Activated CD4-positive, alpha-beta T cell treated with anti-CD3 and anti-CD28 coated beads, Interleukin-2, amount 10 ng/mL, durations not matched to agents 7 days and 5 days (primary cell): ENCODE measurements around the gene AVL9. TPM values are rescaled to one million over a fixed set of nuclear protein-coding genes. Genes with fewer than 3 reads are reported as not detected.
A peak's percentile ranks its signal among the peaks of the same experiment; 100 is the strongest.
"Not testable (repeated sequence)": the region's sequence is repeated elsewhere in the genome, so short reads cannot be mapped to it uniquely, and the experiment has no call there.

Experiments
- CTCF ChIA-PET: fragments of 350-600 bp; sonication (Branson Sonifier 250); formaldehyde crosslinking; loops from one replicate; lab custom pipeline; 2021; ENCODE audit warnings: antibody characterized with exemption; lab: Charles Lee
- POLR2A ChIA-PET: fragments of 350-600 bp; sonication (Branson Sonifier 250); formaldehyde crosslinking; loops from one replicate; lab custom pipeline; 2021; ENCODE audit warnings: antibody characterized with exemption; lab: Charles Lee
- DNase-seq: peaks from one replicate; pipeline ENCODE4 v3.0.0-alpha.2; 2020
- H3K27ac Mint-ChIP-seq: one replicate; pipeline ENCODE4 v1.8.0; 2021; ENCODE audit warnings: mild to moderate bottlenecking, moderate library complexity, mixed read lengths
- H3K27me3 Mint-ChIP-seq: one replicate; pipeline ENCODE4 v1.8.0; 2021; ENCODE audit warnings: mixed read lengths
- H3K36me3 Mint-ChIP-seq: one replicate; pipeline ENCODE4 v1.8.0; 2021; ENCODE audit warnings: low read depth, mixed read lengths
- H3K4me1 Mint-ChIP-seq: one replicate; pipeline ENCODE4 v1.8.0; 2021; ENCODE audit warnings: mixed read lengths
- H3K4me3 Mint-ChIP-seq: one replicate; pipeline ENCODE4 v1.8.0; 2021; ENCODE audit warnings: mild to moderate bottlenecking, moderate library complexity, mixed read lengths
- H3K9me3 Mint-ChIP-seq: one replicate; pipeline ENCODE4 v1.8.0; 2021; ENCODE audit warnings: mixed read lengths
- total RNA-seq, 2 experiments: library from RNA; stranded (reverse); gene quantifications; one replicate each; pipeline ENCODE4 v1.2.3, GENCODE V29; 2021

Gene AVL9
- 10 to 100 TPM; 33.2 to 35.8 TPM for total RNA-seq

GRCh38 chr7:32495298-32496051 lies at the start of gene AVL9:
TSS of gene AVL9 (plus strand) at chr7:32495489. CDS start at chr7:32495710, 221 bp downstream.
- CTCF ChIA-PET = interaction anchor here (0.7 kb wide), 1 partner anchor 643 kb away, joined by 3 read pairs; no protein-coding TSS in a partner anchor

GRCh38 chr7:32447218-32447617 lies 48.1 kb upstream of the AVL9 start:
- H3K36me3 Mint-ChIP-seq = no peaks in the 10 kb centered on the region
- ChIA-PET POLR2A (no interaction called here), CTCF (no interaction called here)
- H3K9me3 Mint-ChIP-seq = peaks cover 2% of the 10 kb centered on the region
- DNase-seq = no peak
- no peaks in the 10 kb centered on the region for H3K27me3 Mint-ChIP-seq
- no peak overlapping the region for H3K27ac Mint-ChIP-seq
- H3K4me1 Mint-ChIP-seq = no peaks in the 10 kb centered on the region
- no peak overlapping the region for H3K4me3 Mint-ChIP-seq

More at GRCh38 chr7:32495298-32496051, at the start of gene AVL9:
- peaks cover 44% of the 10 kb centered on the region for H3K4me1 Mint-ChIP-seq
- H3K36me3 Mint-ChIP-seq = peaks cover 19% of the 10 kb centered on the region
- peak within 1 kb of the TSS; percentile 98 for H3K27ac Mint-ChIP-seq
- no peaks in the 10 kb centered on the region for H3K27me3 Mint-ChIP-seq
- POLR2A ChIA-PET = interaction anchor here (0.6 kb wide), 1 partner anchor 393 kb away, joined by 4 read pairs; no protein-coding TSS in a partner anchor
- H3K4me3 Mint-ChIP-seq = peak within 1 kb of the TSS; percentile 96
- no peaks in the 10 kb centered on the region for H3K9me3 Mint-ChIP-seq
- DNase-seq = peak; percentile 99

GRCh38 chr7:32453341-32454011 lies 41.8 kb upstream of the AVL9 start:
- Mint-ChIP-seq H3K9me3 (no peaks in the 10 kb centered on the region), H3K27ac (no peak overlapping the region), H3K4me1 (no peaks in the 10 kb centered on the region), H3K27me3 (peaks cover 1% of the 10 kb centered on the region), H3K36me3 (no peaks in the 10 kb centered on the region), H3K4me3 (no peak overlapping the region)
- POLR2A ChIA-PET = no interaction called here
- DNase-seq = no peak
- CTCF ChIA-PET = no interaction called here

- DNase-seq = no peak
- Mint-ChIP-seq H3K4me3 (no peak overlapping the region), H3K4me1 (no peaks in the 10 kb centered on the region), H3K36me3 (no peaks in the 10 kb centered on the region), H3K27ac (no peak overlapping the region), H3K9me3 (no peaks in the 10 kb centered on the region), H3K27me3 (peaks cover 1% of the 10 kb centered on the region)
- ChIA-PET POLR2A (no interaction called here), CTCF (interaction anchor here (0.8 kb wide), 1 partner anchor 94 kb away, joined by 3 read pairs; no protein-coding TSS in a partner anchor)
Observed at GRCh38 chr7:32458025-32458424, 37.3 kb upstream of the AVL9 start.

GRCh38 chr7:32459788-32460187 lies 35.5 kb upstream of the AVL9 start:
- Mint-ChIP-seq H3K4me3 (no peak overlapping the region), H3K36me3 (no peaks in the 10 kb centered on the region), H3K27ac (no peak overlapping the region), H3K9me3 (no peaks in the 10 kb centered on the region), H3K4me1 (no peaks in the 10 kb centered on the region), H3K27me3 (no peaks in the 10 kb centered on the region)
- no peak for DNase-seq
- ChIA-PET CTCF (interaction anchor here (0.5 kb wide), 1 partner anchor 14 kb away, joined by 3 read pairs; no protein-coding TSS in a partner anchor), POLR2A (no interaction called here)

GRCh38 chr7:32461484-32461883 lies 33.8 kb upstream of the AVL9 start:
- Mint-ChIP-seq H3K4me3 (no peak overlapping the region), H3K9me3 (no peaks in the 10 kb centered on the region), H3K27me3 (no peaks in the 10 kb centered on the region), H3K36me3 (no peaks in the 10 kb centered on the region), H3K4me1 (no peaks in the 10 kb centered on the region), H3K27ac (no peak overlapping the region)
- no peak for DNase-seq
- ChIA-PET POLR2A (no interaction called here), CTCF (no interaction called here)

- Mint-ChIP-seq H3K9me3 (no peaks in the 10 kb centered on the region), H3K27ac (no peak overlapping the region), H3K36me3 (no peaks in the 10 kb centered on the region), H3K27me3 (no peaks in the 10 kb centered on the region), H3K4me1 (no peaks in the 10 kb centered on the region), H3K4me3 (no peak overlapping the region)
- CTCF ChIA-PET = no interaction called here
- no peak for DNase-seq
- POLR2A ChIA-PET = no interaction called here
Observed at GRCh38 chr7:32462451-32462850, 32.8 kb upstream of the AVL9 start.

GRCh38 chr7:32462977-32463376 lies 32.3 kb upstream of the AVL9 start:
- Mint-ChIP-seq H3K27ac (no peak overlapping the region), H3K9me3 (no peaks in the 10 kb centered on the region), H3K36me3 (no peaks in the 10 kb centered on the region), H3K4me3 (no peak overlapping the region), H3K4me1 (no peaks in the 10 kb centered on the region), H3K27me3 (no peaks in the 10 kb centered on the region)
- no peak for DNase-seq
- POLR2A ChIA-PET = no interaction called here
- CTCF ChIA-PET = no interaction called here

GRCh38 chr7:32464641-32465416 lies 30.5 kb upstream of the AVL9 start:
- H3K4me1 Mint-ChIP-seq, DNase-seq, H3K36me3 Mint-ChIP-seq, H3K9me3 Mint-ChIP-seq, H3K4me3 Mint-ChIP-seq, H3K27ac Mint-ChIP-seq, CTCF ChIA-PET, POLR2A ChIA-PET, H3K27me3 Mint-ChIP-seq: not testable (repeated sequence)

GRCh38 chr7:32470004-32470403 lies 25.3 kb upstream of the AVL9 start:
- H3K9me3 Mint-ChIP-seq, H3K36me3 Mint-ChIP-seq: not testable (repeated sequence)

GRCh38 chr7:32470871-32471270 lies 24.4 kb upstream of the AVL9 start:
- Mint-ChIP-seq H3K4me1 (no peaks in the 10 kb centered on the region), H3K36me3 (no peaks in the 10 kb centered on the region), H3K4me3 (no peak overlapping the region), H3K27me3 (peaks cover 3% of the 10 kb centered on the region), H3K27ac (no peak overlapping the region), H3K9me3 (no peaks in the 10 kb centered on the region)
- CTCF ChIA-PET = no interaction called here
- DNase-seq = no peak
- POLR2A ChIA-PET = no interaction called here

More at GRCh38 chr7:32470004-32470403, 25.3 kb upstream of the AVL9 start:
- H3K27ac Mint-ChIP-seq, CTCF ChIA-PET, DNase-seq, H3K4me3 Mint-ChIP-seq, H3K27me3 Mint-ChIP-seq, H3K4me1 Mint-ChIP-seq, POLR2A ChIA-PET: not testable (repeated sequence)

- H3K4me3 Mint-ChIP-seq = no peak overlapping the region
- no peaks in the 10 kb centered on the region for H3K36me3 Mint-ChIP-seq
- H3K4me1 Mint-ChIP-seq = no peaks in the 10 kb centered on the region
- POLR2A ChIA-PET = no interaction called here
- no peak for DNase-seq
- H3K9me3 Mint-ChIP-seq = no peaks in the 10 kb centered on the region
- CTCF ChIA-PET = no interaction called here
- H3K27me3 Mint-ChIP-seq = peaks cover 3% of the 10 kb centered on the region
- no peak overlapping the region for H3K27ac Mint-ChIP-seq
Observed at GRCh38 chr7:32472015-32472414, 23.3 kb upstream of the AVL9 start.

GRCh38 chr7:32474008-32474407 lies 21.3 kb upstream of the AVL9 start:
- no peaks in the 10 kb centered on the region for H3K9me3 Mint-ChIP-seq
- peaks cover 3% of the 10 kb centered on the region for H3K27me3 Mint-ChIP-seq
- ChIA-PET CTCF (interaction anchor here (0.6 kb wide), 1 partner anchor 60 kb away, joined by 3 read pairs; no protein-coding TSS in a partner anchor), POLR2A (no interaction called here)
- H3K4me1 Mint-ChIP-seq = no peaks in the 10 kb centered on the region
- H3K4me3 Mint-ChIP-seq = no peak overlapping the region
- no peaks in the 10 kb centered on the region for H3K36me3 Mint-ChIP-seq
- DNase-seq = no peak
- no peak overlapping the region for H3K27ac Mint-ChIP-seq
